B cell (primary cell): ENCODE results near the gene SPECC1. TPM values are rescaled to one million over a fixed set of nuclear protein-coding genes. Genes with fewer than 3 reads are reported as not detected.

Experiments
- ATAC-seq: fragments of 200-7000 bp; cut with Tn5 transposase; one replicate; pipeline ENCODE4 v1.10.0; 2021; ENCODE audit warnings: low read depth, mild to moderate bottlenecking, moderate number of reproducible peaks, moderate library complexity
- CTCF ChIA-PET: fragments of 350-600 bp; sonication (Branson Sonifier 250); formaldehyde crosslinking; loops from one replicate; lab custom pipeline; 2021; ENCODE audit warnings: antibody characterized with exemption, inconsistent platforms; lab: Charles Lee
- POLR2A ChIA-PET: fragments of 350-600 bp; sonication (Branson Sonifier 250); formaldehyde crosslinking; loops from one replicate; lab custom pipeline; 2021; ENCODE audit warnings: antibody characterized with exemption; lab: Charles Lee
- DNase-seq: peaks from one replicate; pipeline ENCODE4 v3.0.0; 2013
- H2AFZ ChIP-seq: 2 replicates; pipeline ENCODE4 v1.6.1; 2012; ENCODE audit warnings: mild to moderate bottlenecking, low read depth, low read length; ENCODE audit not compliant: insufficient read depth, poor library complexity, severe bottlenecking
- H3K27ac ChIP-seq, 2 donors: 1 replicate in 1 of 2; 2 replicates in 1 of 2; pipeline ENCODE4 v1.5.1; 2012 to 2013; ENCODE audit warnings: low read length in 2 of 2, mild to moderate bottlenecking in 2 of 2, moderate library complexity in 1 of 2
- H3K27me3 ChIP-seq, 4 experiments: fragments of 200-600 bp in 1 of 4; sonication (generic) in 1 of 4; replicated peaks in 1 of 4; 1 replicate in 2 of 4; 2 replicates in 2 of 4; pipeline versions ENCODE4 v1.6.1 to v1.7.0; 2013 to 2016; ENCODE audit warnings: low read length in 3 of 4, mild to moderate bottlenecking in 2 of 4, mixed read lengths in 1 of 4, moderate library complexity in 1 of 4; ENCODE audit not compliant: insufficient read depth in 4 of 4, control insufficient read depth in 3 of 4; ENCODE audit errors: control extremely low read depth in 1 of 4
- H3K36me3 ChIP-seq, 2 experiments: replicated peaks in 1 of 2; 1 replicate in 1 of 2; 2 replicates in 1 of 2; pipeline versions ENCODE4 v1.6.1 to v1.7.1; 2013; ENCODE audit warnings: low read length in 1 of 2; ENCODE audit not compliant: insufficient read depth in 2 of 2, control insufficient read depth in 1 of 2; ENCODE audit errors: control extremely low read depth in 1 of 2, extremely low read depth in 1 of 2
- H3K4me1 ChIP-seq, 2 donors: fragments of 200-600 bp in 1 of 2; sonication (generic) in 1 of 2; 1 replicate in 1 of 2; 2 replicates in 1 of 2; pipeline versions ENCODE4 v1.5.1 to v1.6.1; 2013 to 2017; ENCODE audit warnings: low read length in 2 of 2; ENCODE audit not compliant: control insufficient read depth in 2 of 2, insufficient read depth in 2 of 2
- H3K4me2 ChIP-seq: replicated peaks from 2 replicates; pipeline ENCODE3; 2012; ENCODE audit warnings: mild to moderate bottlenecking, low read depth, low read length; ENCODE audit not compliant: poor library complexity, severe bottlenecking
- H3K4me3 ChIP-seq, 5 experiments: fragments of 200-600 bp in 1 of 5; sonication (generic) in 1 of 5; 1 replicate in 3 of 5; 2 replicates in 2 of 5; pipeline versions ENCODE4 v1.5.1 to v1.7.0; 2011 to 2016; ENCODE audit warnings: low read length in 4 of 5, mild to moderate bottlenecking in 4 of 5, low read depth in 2 of 5, control low read depth in 1 of 5, moderate library complexity in 1 of 5; ENCODE audit not compliant: insufficient read depth in 1 of 5; ENCODE audit errors: control extremely low read depth in 1 of 5, extremely low read depth in 1 of 5
- H3K79me2 ChIP-seq: fragments of 200-600 bp; sonication (generic); one replicate; pipeline ENCODE4 v1.6.0; 2016; ENCODE audit warnings: low read length; ENCODE audit not compliant: control insufficient read depth, insufficient read depth
- H3K9ac ChIP-seq: fragments of 200-600 bp; sonication (generic); 2 replicates; pipeline ENCODE4 v1.6.1; 2017; ENCODE audit warnings: mild to moderate bottlenecking, low read length, moderate library complexity
- H3K9me3 ChIP-seq, 3 donors: one replicate each; pipeline versions ENCODE4 v1.6.1 to v1.7.1; 2013; ENCODE audit warnings: low read length in 2 of 3; ENCODE audit not compliant: control insufficient read depth in 2 of 3, insufficient read depth in 1 of 3; ENCODE audit errors: control extremely low read depth in 1 of 3
- H4K20me1 ChIP-seq: 2 replicates; pipeline ENCODE4 v1.6.0; 2012; ENCODE audit warnings: mild to moderate bottlenecking, low read length; ENCODE audit not compliant: insufficient read depth, control insufficient read depth, poor library complexity, severe bottlenecking
- H3K27ac Mint-ChIP-seq: one replicate; pipeline ENCODE4 v1.8.0; 2021; ENCODE audit warnings: mixed read lengths
- H3K27me3 Mint-ChIP-seq: one replicate; pipeline ENCODE4 v1.8.0; 2021; ENCODE audit warnings: mixed read lengths
- H3K4me1 Mint-ChIP-seq: one replicate; pipeline ENCODE4 v1.8.0; 2021; ENCODE audit warnings: mixed read lengths
- H3K4me3 Mint-ChIP-seq: one replicate; pipeline ENCODE4 v1.8.0; 2021; ENCODE audit warnings: mixed read lengths
- H3K9me3 Mint-ChIP-seq: one replicate; pipeline ENCODE4 v1.8.0; 2022; ENCODE audit warnings: mixed read lengths; ENCODE audit not compliant: insufficient read depth
- CTCF ChIP-seq: fragments of 200-600 bp; IDR thresholded peaks from one replicate; pipeline ENCODE4 v1.8.0; 2022; ENCODE audit warnings: antibody characterized with exemption, mild to moderate bottlenecking
- EZH2 ChIP-seq: IDR thresholded peaks from 2 replicates; pipeline ENCODE4 v1.6.1; 2012; ENCODE audit warnings: borderline replicate concordance, low read depth, mild to moderate bottlenecking, moderate library complexity, low read length; ENCODE audit not compliant: insufficient read depth, poor library complexity, severe bottlenecking
- WGBS: methylation state at CpG from one replicate; pipeline ENCODE4 v1.1.5; 2013; ENCODE audit warnings: missing lambda C conversion rate; ENCODE audit not compliant: insufficient coverage; 5-methylcytosine and 5-hydroxymethylcytosine counted together
- intact Hi-C: fragments of 100-400 bp; cut with micrococcal nuclease; formaldehyde crosslinking; loops from one replicate; pipeline ENCODE4 v1.10.0; 2022
- polyA plus RNA-seq: library from polyadenylated mRNA; depleted of rRNA; stranded (reverse); fragments of >200 nt; gene quantifications from 2 replicates; pipeline ENCODE4 v1.2.3, GENCODE V29; 2012
- total RNA-seq, 2 donors: library from RNA; stranded (reverse); fragments of 120-200 nt in 1 of 2; gene quantifications; 1 replicate in 1 of 2; 2 replicates in 1 of 2; pipeline versions ENCODE4 v1.2.3 to v1.2.4, GENCODE V29; 2013 to 2022

Gene SPECC1
- total and polyA plus RNA-seq, 2 donors (not counting 1 experiment from before 2014, with no cell fraction given): 4.6 to 7.4 TPM

- Histone ChIP-seq H3K4me3 (no peak overlapping the region), H2AFZ (no peak overlapping the region), H3K4me1 (no peaks in the 10 kb centered on the region), H3K4me2 (no peak overlapping the region), H3K79me2 (no peaks in the 10 kb centered on the region), H3K9me3 (no peaks in the 10 kb centered on the region), H3K27ac (no peak overlapping the region), H3K9ac (no peak overlapping the region), H3K36me3 (no peaks in the 10 kb centered on the region), H3K27me3 (no peaks in the 10 kb centered on the region), H4K20me1 (no peaks in the 10 kb centered on the region)
- POLR2A ChIA-PET: no interaction called here
- Mint-ChIP-seq H3K4me1 (no peaks in the 10 kb centered on the region), H3K9me3 (no peaks in the 10 kb centered on the region), H3K4me3 (no peak overlapping the region), H3K27ac (no peak overlapping the region), H3K27me3 (no peaks in the 10 kb centered on the region)
- TF ChIP-seq EZH2 (no peak), CTCF (no peak)
- DNase-seq: no peak
- CTCF ChIA-PET: no interaction called here
- no peak for ATAC-seq
- intact Hi-C loops: no loop called here
- 100% methylated on average over 1 of the region's 3 CpGs for WGBS
Measured at GRCh38 chr17:20170085-20170484, 160.9 kb downstream of the SPECC1 start.

- no peaks in the 10 kb centered on the region for H3K79me2 ChIP-seq
- H3K4me1 Mint-ChIP-seq: no peaks in the 10 kb centered on the region
Measured at GRCh38 chr17:20171741-20172365, 162.7 kb downstream of the SPECC1 start.

More at GRCh38 chr17:20171741-20172365, 162.7 kb downstream of the SPECC1 start:
- ATAC-seq: no peak
- DNase-seq: no peak
- ChIA-PET POLR2A (no interaction called here), CTCF (no interaction called here)
- Mint-ChIP-seq H3K4me3 (no peak overlapping the region), H3K27me3 (no peaks in the 10 kb centered on the region), H3K27ac (no peak overlapping the region), H3K9me3 (no peaks in the 10 kb centered on the region)
- H3K27ac ChIP-seq: no peak overlapping the region
- intact Hi-C loops: no loop called here
- no peaks in the 10 kb centered on the region for H3K27me3 ChIP-seq
- WGBS: 100% methylated on average over 1 of the region's 2 CpGs
- H3K36me3 ChIP-seq: no peaks in the 10 kb centered on the region
- no peaks in the 10 kb centered on the region for H3K9me3 ChIP-seq
- no peaks in the 10 kb centered on the region for H4K20me1 ChIP-seq
- TF ChIP-seq EZH2 (no peak), CTCF (no peak)
- H2AFZ ChIP-seq: no peak overlapping the region
- H3K4me1 ChIP-seq: no peaks in the 10 kb centered on the region
- no peak overlapping the region for H3K4me3 ChIP-seq
- no peak overlapping the region for H3K4me2 ChIP-seq
- no peak overlapping the region for H3K9ac ChIP-seq
